ENCODE data around the gene EIF3J.
A peak's percentile ranks its signal among the peaks of the same experiment; 100 is the strongest.
"Not testable (repeated sequence)": the region's sequence is repeated elsewhere in the genome, so short reads cannot be mapped to it uniquely, and the experiment has no call there.

EIF3J gene

GRCh38 chr15:44542596-44542995, 5.6 kb downstream of the EIF3J start:
- DNase-seq: no peak

GRCh38 chr15:44544745-44545144, 7.8 kb downstream of the EIF3J start:
- DNase-seq: not testable (repeated sequence)

GRCh38 chr15:44545913-44546802, 9.2 kb downstream of the EIF3J start:
- peak; percentile 90 for DNase-seq

GRCh38 chr15:44549152-44549551, 12.2 kb downstream of the EIF3J start:
- DNase-seq: not testable (repeated sequence)

- DNase-seq: no peak
Observed at GRCh38 chr15:44550256-44550655, 13.3 kb downstream of the EIF3J start.

- DNase-seq: no peak
Observed at GRCh38 chr15:44550734-44551133, 13.8 kb downstream of the EIF3J start.

- DNase-seq: no peak
Observed at GRCh38 chr15:44554934-44555723, 18.2 kb downstream of the EIF3J start.

GRCh38 chr15:44560926-44561325, 24.0 kb downstream of the EIF3J start:
- not testable (repeated sequence) for DNase-seq

GRCh38 chr15:44565387-44566154, 28.6 kb downstream of the EIF3J start:
- DNase-seq: no peak

- no peak for DNase-seq
Observed at GRCh38 chr15:44566155-44566540, 29.2 kb downstream of the EIF3J start.

GRCh38 chr15:44568338-44568737, 31.4 kb downstream of the EIF3J start:
- no peak for DNase-seq

GRCh38 chr15:44569316-44569715, 32.4 kb downstream of the EIF3J start:
- DNase-seq: no peak

- no peak for DNase-seq
Observed at GRCh38 chr15:44570361-44570760, 33.4 kb downstream of the EIF3J start.

- DNase-seq: no peak
Observed at GRCh38 chr15:44573386-44573785, 36.4 kb downstream of the EIF3J start.

- DNase-seq: no peak
Observed at GRCh38 chr15:44574734-44575133, 37.8 kb downstream of the EIF3J start.

- no peak for DNase-seq
Observed at GRCh38 chr15:44580105-44580504, 43.2 kb downstream of the EIF3J start.

- DNase-seq: peak; percentile 74
Observed at GRCh38 chr15:44584162-44584749, 47.3 kb downstream of the EIF3J start.

- no peak for DNase-seq
Observed at GRCh38 chr15:44585633-44586032, 48.7 kb downstream of the EIF3J start.

- DNase-seq: no peak
Observed at GRCh38 chr15:44588541-44588940, 51.6 kb downstream of the EIF3J start.

GRCh38 chr15:44591326-44591725, 54.4 kb downstream of the EIF3J start:
- no peak for DNase-seq

GRCh38 chr15:44593042-44593736, 56.2 kb downstream of the EIF3J start:
- peak; percentile 53 for DNase-seq

- no peak for DNase-seq
Observed at GRCh38 chr15:44595246-44595645, 58.3 kb downstream of the EIF3J start.

All from activated CD4-positive, alpha-beta T cell treated with anti-CD3 and anti-CD28 coated beads, Interleukin-2, Interleukin-6, amounts not matched to agents 100 ng/mL and 50 ng/mL, durations not matched to agents 16 hours and 8 hours (primary cell).